ENCODE measurements around the gene MYH7B.

- TF ChIP-seq CTCF (IDR thresholded peaks at IDR 0.05): no peak
- TF ChIP-seq ZFX (IDR thresholded peaks at IDR 0.05; ENCODE audit: borderline replicate concordance): no peak
Observed at GRCh38 chr20:34920055-34920454, 35.6 kb upstream of the MYH7B start.
